ENCODE results near the gene NTHL1.

DNA sequence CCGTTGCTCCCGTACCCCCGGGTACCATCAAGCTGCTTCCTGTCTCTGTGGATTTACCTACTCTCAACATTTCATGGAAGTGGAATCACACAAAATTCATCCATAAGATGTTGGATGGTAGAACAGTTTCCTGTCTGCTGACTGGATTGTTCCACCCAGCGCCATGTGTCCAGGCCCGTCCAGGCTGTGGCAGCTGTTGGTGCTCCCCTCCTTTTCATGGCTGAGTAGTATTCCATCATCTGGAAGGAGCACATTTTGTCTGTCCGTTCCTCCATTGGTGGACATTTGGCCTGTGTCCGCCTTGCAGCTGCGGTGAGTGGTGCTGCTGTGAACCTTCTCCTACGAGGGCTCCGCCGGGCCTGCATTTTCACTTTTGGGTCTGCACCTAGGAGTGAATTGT is 18.5 kb upstream of the NTHL1 start:
- no peak for TF ChIP-seq POLR2A (IDR thresholded peaks at IDR 0.05)
- no peak for TF ChIP-seq CTCF (IDR thresholded peaks at IDR 0.05)

Data from Peyer's patch (tissue), 4 donors.